MM.1S (cell line): ENCODE measurements around the gene FUT4.

Experiments used
- CTCF ChIP-seq: fragments of 300-600 bp; sonication (generic); IDR thresholded peaks from 2 replicates; pipeline ENCODE4 v1.5.1; 2016; ENCODE audit warnings: antibody characterized with exemption, low read length, mixed read lengths
- EZH2 ChIP-seq: fragments of 300-600 bp; sonication (generic); optimal IDR thresholded peaks from 2 replicates; pipeline ENCODE3; 2017; ENCODE audit warnings: low read depth, mild to moderate bottlenecking, antibody characterized with exemption, low read length, mixed read lengths
- EZH2phosphoT487 ChIP-seq: fragments of 300-600 bp; sonication (generic); IDR thresholded peaks from 2 replicates; pipeline ENCODE4 v1.6.1; 2018; ENCODE audit warnings: antibody characterized with exemption, low read length

- TF ChIP-seq CTCF (no peak), EZH2phosphoT487 (no peak), EZH2 (no peak)
Observed at GRCh38 chr11:94583866-94584500, 40.3 kb downstream of the FUT4 start.
